Measurements from ENCODE around the gene IRF9. TPM values are rescaled to one million over a fixed set of nuclear protein-coding genes. Genes with fewer than 3 reads are reported as not detected.

Gene IRF9
- total and polyA plus RNA-seq, 2 of the 13 experiments (the other 11 are each of a cell fraction or from before 2014, with no cell fraction given) = 14.9 to 49.7 TPM

DNA sequence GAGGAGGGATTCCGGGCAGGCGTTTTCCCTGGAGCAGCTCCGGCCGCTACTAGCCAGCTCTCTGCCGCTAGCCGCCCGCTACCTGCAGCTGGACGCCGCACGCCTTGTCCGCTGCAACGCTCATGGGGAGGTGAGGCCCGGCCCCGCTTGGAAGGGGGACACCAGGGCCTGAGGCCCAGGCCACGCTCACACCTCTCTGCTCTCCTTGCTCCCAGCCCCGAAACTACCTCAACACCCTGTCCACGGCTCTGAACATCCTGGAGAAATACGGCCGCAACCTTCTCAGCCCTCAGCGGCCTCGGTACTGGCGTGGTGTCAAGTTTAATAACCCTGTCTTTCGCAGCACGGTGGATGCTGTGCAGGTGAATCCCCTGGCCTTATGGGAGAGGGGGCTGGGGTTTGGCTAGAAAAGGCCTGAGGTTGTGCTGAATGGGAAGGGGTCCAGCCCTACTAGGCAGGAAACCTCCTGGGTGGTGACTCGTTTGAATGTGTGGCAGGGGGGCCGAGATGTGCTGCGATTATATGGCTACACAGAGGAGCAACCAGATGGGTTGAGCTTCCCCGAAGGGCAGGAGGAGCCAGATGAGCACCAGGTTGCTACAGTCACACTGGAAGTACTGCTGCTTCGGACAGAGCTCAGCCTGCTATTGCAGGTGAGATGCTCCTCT lies 13.2 kb upstream of the IRF9 start (continued):
- TF ChIP-seq MXD1 (CRISPR knock-in tag; IDR thresholded peaks at IDR 0.05) (peak; percentile 72), ZNF362 (CRISPR knock-in tag; IDR thresholded peaks at IDR 0.05; ENCODE audit: borderline replicate concordance) (peak; percentile 49; the same call in 1 of the 2 replicates), ZNF3 (CRISPR knock-in tag; IDR thresholded peaks at IDR 0.05) (no peak), DNMT3B (CRISPR knock-in tag; conservative IDR thresholded peaks at IDR 0.05) (no peak), ZNF550 (CRISPR knock-in tag; IDR thresholded peaks at IDR 0.05; ENCODE audit: borderline replicate concordance) (0 out of 2 replicates have a peak, but pooled peaks have one; percentile 30), HOXA5 (CRISPR knock-in tag; IDR thresholded peaks at IDR 0.05) (no peak), ZNF33B (CRISPR knock-in tag; IDR thresholded peaks at IDR 0.05) (0 out of 2 replicates have a peak, but pooled peaks have one; percentile 59), RAD51 (IDR thresholded peaks at IDR 0.05; ENCODE audit: borderline replicate concordance) (no peak), CBX5 (CRISPR knock-in tag; IDR thresholded peaks at IDR 0.05; ENCODE audit: borderline replicate concordance) (peak; percentile 21; the same call in 1 of the 2 replicates), MEIS2 (CRISPR knock-in tag; IDR thresholded peaks at IDR 0.05) (no peak), SETDB1 (CRISPR knock-in tag; IDR thresholded peaks at IDR 0.05; ENCODE audit: borderline replicate concordance) (no peak), GABPA (IDR thresholded peaks at IDR 0.05; ENCODE audit: low read depth, low read length) (no peak), GABPA (CRISPR knock-in tag; IDR thresholded peaks at IDR 0.05; ENCODE audit: low read depth) (no peak), ZNF713 (CRISPR knock-in tag; IDR thresholded peaks at IDR 0.05) (peak; percentile 61; the same call in 1 of the 2 replicates)
- TF ChIP-seq, protein P1, sequence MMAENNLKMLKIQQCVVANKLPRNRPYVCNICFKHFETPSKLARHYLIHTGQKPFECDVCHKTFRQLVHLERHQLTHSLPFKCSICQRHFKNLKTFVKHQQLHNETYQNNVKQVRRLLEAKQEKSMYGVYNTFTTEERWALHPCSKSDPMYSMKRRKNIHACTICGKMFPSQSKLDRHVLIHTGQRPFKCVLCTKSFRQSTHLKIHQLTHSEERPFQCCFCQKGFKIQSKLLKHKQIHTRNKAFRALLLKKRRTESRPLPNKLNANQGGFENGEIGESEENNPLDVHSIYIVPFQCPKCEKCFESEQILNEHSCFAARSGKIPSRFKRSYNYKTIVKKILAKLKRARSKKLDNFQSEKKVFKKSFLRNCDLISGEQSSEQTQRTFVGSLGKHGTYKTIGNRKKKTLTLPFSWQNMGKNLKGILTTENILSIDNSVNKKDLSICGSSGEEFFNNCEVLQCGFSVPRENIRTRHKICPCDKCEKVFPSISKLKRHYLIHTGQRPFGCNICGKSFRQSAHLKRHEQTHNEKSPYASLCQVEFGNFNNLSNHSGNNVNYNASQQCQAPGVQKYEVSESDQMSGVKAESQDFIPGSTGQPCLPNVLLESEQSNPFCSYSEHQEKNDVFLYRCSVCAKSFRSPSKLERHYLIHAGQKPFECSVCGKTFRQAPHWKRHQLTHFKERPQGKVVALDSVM (CRISPR knock-in tag; IDR thresholded peaks at IDR 0.05) = no peak
- TF ChIP-seq, protein P2, sequence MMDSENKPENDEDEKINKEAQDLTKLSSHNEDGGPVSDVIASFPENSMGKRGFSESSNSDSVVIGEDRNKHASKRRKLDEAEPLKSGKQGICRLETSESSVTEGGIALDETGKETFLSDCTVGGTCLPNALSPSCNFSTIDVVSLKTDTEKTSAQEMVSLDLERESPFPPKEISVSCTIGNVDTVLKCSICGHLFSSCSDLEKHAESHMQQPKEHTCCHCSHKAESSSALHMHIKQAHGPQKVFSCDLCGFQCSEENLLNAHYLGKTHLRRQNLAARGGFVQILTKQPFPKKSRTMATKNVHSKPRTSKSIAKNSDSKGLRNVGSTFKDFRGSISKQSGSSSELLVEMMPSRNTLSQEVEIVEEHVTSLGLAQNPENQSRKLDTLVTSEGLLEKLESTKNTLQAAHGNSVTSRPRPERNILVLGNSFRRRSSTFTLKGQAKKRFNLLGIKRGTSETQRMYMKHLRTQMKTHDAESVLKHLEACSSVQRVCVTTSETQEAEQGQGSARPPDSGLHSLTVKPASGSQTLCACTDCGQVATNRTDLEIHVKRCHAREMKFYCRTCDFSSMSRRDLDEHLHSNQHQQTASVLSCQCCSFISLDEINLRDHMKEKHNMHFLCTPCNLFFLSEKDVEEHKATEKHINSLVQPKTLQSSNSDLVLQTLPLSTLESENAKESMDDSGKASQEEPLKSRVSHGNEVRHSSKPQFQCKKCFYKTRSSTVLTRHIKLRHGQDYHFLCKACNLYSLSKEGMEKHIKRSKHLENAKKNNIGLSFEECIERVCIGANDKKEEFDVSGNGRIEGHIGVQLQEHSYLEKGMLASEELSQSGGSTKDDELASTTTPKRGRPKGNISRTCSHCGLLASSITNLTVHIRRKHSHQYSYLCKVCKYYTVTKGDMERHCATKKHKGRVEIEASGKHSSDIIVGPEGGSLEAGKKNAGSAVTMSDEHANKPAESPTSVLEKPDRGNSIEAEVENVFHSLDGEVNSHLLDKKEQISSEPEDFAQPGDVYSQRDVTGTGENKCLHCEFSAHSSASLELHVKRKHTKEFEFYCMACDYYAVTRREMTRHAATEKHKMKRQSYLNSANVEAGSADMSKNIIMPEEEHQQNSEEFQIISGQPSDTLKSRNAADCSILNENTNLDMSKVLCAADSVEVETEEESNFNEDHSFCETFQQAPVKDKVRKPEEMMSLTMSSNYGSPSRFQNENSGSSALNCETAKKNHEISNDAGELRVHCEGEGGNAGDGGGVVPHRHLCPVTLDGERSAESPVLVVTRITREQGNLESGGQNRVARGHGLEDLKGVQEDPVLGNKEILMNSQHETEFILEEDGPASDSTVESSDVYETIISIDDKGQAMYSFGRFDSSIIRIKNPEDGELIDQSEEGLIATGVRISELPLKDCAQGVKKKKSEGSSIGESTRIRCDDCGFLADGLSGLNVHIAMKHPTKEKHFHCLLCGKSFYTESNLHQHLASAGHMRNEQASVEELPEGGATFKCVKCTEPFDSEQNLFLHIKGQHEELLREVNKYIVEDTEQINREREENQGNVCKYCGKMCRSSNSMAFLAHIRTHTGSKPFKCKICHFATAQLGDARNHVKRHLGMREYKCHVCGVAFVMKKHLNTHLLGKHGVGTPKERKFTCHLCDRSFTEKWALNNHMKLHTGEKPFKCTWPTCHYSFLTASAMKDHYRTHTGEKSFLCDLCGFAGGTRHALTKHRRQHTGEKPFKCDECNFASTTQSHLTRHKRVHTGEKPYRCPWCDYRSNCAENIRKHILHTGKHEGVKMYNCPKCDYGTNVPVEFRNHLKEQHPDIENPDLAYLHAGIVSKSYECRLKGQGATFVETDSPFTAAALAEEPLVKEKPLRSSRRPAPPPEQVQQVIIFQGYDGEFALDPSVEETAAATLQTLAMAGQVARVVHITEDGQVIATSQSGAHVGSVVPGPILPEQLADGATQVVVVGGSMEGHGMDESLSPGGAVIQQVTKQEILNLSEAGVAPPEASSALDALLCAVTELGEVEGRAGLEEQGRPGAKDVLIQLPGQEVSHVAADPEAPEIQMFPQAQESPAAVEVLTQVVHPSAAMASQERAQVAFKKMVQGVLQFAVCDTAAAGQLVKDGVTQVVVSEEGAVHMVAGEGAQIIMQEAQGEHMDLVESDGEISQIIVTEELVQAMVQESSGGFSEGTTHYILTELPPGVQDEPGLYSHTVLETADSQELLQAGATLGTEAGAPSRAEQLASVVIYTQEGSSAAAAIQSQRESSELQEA (CRISPR knock-in tag; IDR thresholded peaks at IDR 0.05; ENCODE audit: not compliant biosample characterization) = peak; percentile 93

Measured in HepG2 (cell line).